HG02623 (cell line): Measurements from ENCODE around the gene SCD5.

Experiments used
- ATAC-seq: cut with Tn5 transposase; IDR thresholded peaks from one replicate; pipeline ENCODE4 v1.9.1; 2021; ENCODE audit warnings: moderate library complexity; ENCODE audit not compliant: unreplicated experiment

SCD5 gene

GRCh38 chr4:82774711-82775171, 23.9 kb downstream of the SCD5 start:
- no peak for ATAC-seq

DNA sequence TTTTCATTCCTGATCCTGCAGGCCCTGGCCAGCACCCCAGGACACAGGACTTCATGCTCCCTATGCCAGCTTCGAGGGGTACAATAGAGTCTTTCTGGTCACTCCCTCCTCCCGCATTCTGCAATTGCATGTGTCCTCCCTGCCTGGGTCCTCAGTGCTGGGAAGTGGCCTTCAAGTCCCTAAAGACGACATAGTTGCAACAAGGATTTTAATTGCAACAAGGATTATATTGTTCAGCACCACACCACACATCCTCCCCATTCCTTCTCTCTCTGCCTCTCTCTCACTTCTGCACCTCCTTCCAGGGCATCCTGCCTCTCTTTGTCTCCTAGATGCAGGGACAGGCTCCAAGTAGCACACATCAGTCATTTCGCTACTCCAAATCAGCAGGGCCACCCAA, 25.5 kb downstream of the SCD5 start:
- no peak for ATAC-seq

DNA sequence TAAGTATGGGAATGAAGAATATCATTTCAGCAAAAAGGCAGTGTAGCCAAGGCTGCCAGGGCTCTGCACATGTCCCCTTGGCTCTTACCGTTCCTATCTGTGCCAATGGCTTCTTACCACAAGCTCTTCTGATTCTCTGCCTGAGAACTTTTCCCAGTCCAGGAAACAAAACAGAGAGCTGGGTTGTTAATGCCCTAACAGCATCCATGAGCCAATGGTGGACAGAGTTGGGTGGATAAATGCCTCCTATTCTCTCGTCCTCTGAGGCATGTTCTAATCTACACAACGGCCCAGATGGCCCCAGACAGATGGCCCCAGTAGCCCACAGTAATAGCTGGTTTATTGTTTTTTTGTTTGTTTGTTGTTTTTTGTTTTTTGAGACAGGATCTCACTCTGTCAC, 28.0 kb downstream of the SCD5 start:
- no peak for ATAC-seq

DNA sequence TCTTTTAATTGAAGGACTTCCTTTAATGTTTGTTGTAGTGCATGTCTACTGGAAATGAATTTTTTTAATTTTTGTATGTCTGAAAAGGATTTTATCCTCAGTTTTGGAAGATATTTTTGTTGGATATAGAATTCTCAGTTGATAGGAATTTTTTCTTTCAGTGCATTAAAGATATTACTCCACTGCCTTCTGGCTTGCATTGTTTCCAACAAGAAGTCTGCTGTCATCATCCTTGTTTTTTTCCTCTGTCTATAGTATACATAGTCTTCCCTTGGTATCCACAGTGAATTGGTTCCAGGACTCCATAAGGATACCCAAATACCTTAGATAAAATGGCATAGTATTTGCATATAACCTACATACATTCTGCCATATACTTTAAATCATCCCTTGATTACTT, 33.5 kb downstream of the SCD5 start:
- no peak for ATAC-seq

DNA sequence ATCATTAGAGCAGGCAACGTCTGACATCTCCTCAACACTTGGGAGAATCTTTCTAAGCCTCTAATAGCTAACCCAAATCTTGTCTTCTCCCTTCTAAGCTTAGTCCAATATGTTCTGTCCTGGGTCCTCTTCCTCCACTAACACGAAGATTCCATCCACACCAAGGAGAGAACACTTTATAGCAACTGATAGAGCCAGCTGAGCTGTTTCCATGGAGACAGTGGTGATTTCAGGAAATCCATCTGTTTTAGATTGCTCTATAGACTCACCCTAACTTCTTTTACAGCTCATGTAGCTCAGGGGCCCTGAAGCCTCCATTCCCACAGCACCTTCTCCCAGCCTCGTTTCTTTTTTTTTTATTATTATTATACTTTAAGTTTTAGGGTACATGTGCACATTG, 37.4 kb downstream of the SCD5 start:
- no peak for ATAC-seq

DNA sequence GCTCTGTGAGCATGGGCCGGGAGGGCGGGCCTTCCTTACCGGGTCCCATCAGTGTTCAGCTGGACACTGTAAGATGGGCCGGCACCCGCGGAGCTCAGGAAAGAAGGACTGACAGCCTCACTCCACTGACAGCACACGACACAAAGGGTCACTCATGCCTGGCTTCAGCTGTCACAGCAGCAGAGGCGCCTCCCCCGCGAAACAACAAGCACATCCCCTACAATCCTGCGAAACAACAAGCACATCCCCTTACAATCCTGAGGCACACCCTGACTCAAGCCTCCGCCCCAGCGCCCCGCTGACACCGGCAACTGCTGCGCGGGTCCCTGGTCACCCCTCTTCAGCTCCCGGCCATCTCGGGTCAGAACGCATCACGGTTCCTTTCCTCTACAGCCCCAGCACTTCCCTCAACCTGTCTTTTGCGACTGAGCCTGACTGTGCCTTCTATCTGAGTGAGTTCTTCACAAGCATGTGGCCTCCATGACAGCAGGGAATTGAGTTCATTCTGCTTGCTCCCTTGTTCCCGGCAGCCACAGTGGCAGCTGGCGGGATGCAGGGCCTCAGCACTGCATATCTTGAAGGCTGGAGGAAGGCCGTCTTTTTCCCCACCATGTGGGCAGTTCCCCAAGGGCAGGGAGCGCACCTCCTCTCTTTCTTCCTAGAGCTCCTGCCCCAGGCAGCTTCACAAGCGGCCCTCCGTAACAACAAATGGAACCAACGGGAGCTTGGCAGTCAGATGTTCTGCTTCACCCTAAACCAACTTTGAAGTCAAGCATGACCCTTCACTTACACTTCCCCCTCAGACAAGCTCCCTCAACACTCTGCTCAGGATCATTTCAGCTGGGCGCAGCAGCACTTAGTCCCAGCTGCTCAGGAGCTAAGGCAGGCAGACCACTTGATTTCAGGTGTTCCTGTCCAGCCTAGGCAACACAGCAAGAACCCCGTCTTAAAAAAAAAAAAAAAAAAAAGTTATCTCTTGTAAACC, 39.6 kb downstream of the SCD5 start:
- no peak for ATAC-seq

DNA sequence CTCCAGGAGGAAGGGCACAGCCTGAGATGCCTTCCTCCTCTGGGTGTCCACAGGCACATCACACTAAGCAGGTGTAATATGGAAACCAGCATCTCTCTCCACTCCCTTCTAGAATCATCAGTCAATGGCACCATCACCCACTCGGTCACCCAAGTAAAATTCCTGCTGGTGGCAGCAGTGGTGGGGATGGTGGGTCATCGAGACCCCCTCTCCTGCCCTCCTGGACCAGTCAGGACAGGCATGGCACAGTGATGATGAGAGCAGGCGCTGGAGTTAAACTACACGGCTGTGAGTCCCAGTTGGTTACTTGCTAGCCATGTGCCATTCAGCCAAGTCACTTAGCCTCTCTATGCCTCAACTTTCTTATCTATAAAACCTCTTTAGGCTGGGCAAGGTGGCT, 42.5 kb downstream of the SCD5 start:
- no peak for ATAC-seq

GRCh38 chr4:82755650-82756049, 42.9 kb downstream of the SCD5 start:
- ATAC-seq = no peak

DNA sequence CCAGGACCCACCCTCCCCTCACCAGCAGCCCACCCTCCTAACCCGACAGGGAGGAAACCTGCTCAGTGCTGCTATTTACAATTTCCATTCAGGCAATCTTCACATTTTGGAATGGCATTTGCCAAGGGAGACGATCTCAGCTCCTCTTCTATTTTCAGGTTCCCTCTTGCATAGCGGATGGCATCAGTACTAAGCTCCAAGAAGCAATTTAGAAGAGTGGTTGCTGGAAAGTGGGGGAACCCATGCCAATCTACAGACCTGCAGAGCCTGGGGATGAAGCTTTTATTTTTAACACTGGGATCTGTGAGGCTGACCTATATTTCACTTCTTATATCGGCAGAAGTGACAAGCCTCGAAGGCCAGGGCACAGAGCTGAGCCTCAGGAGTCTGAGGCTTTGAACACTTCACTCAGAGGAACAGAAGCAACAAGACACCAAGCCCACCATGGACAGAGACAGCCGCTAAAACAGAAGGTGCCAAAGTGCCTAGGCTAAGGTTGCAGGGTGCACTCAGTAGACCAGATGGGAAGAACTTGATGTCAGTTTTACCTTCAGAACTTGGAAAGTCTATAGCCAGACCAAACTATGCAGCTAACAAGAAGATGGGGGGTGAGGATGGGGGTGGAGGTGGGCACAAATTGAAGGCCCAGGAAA, 44.0 kb downstream of the SCD5 start:
- ATAC-seq = no peak

DNA sequence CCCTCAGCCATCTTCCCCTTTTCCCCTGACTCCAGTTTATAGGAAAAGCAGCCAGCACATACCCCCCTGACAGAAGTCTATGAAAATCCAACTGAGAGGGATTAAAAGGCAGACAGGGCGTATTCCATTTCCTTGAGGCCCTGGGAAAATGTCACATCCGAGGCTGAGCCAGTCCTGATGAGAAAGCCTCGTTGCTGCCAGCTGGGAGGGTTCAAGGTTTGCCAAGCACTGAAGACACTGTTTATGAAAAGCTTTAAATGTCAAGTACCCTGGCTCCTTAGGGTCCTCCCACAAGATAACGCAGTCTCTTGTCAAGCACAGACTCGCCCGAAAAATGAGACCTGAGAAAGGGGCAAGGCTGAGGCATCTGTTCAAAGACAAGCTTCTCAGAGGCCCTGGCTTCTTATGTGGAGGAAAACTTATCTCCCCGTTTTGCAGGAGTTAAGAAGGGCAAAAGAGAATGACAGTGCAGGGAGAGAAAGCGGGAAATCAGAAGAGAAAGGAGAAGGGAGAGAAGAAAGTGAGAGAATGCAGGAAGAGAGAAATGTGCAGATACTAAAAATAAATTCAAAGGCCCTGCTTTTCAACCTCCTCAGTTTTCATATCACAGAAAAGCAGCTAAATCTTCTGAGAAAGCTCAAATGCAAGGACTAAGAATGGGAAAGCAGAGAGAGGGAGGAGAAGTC, 44.7 kb downstream of the SCD5 start:
- ATAC-seq = no peak

GRCh38 chr4:82753238-82753637, 45.4 kb downstream of the SCD5 start:
- ATAC-seq = no peak

GRCh38 chr4:82748810-82749470, 49.7 kb downstream of the SCD5 start:
- no peak for ATAC-seq

DNA sequence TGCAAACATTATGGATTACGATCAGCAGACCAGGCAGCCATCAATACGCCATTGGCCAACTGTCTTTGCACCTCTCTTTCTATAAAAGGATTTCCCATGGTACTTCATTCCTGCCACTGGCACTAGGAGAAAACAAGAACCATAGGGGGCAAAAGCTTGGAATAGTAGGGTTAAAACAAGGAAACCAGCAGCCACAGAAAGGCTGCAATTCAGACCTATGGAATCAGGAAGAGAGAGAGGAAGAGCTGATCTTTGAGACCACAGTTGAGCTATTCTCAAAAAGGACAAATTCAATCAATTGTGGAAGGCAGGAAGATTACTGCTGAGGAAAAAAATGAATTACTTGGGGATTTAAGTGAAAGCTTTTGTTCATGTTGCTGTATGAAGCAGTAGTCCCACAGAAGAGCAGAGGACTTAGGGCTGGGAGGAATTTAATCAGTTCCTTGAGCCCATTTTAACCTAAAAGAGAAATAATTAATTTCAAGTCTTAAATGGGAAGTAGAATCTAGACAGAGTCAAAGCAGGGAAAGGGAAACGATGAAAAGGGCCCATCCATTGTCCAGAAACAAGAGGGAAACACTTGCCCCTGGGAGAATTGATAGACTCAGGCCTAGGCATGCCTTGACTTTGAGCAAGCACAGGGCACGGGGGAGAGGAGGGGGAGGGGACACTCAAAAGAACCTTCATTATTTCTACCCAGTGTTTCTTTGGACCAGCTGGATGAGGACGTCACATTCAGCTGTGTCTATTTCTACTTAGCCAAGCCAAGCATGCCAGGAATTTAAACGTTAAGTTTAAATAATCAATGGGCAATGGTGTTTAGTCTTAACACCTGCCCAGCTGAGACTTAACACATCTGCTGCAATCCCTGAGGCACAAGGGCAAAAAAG, 50.7 kb downstream of the SCD5 start:
- ATAC-seq = no peak

DNA sequence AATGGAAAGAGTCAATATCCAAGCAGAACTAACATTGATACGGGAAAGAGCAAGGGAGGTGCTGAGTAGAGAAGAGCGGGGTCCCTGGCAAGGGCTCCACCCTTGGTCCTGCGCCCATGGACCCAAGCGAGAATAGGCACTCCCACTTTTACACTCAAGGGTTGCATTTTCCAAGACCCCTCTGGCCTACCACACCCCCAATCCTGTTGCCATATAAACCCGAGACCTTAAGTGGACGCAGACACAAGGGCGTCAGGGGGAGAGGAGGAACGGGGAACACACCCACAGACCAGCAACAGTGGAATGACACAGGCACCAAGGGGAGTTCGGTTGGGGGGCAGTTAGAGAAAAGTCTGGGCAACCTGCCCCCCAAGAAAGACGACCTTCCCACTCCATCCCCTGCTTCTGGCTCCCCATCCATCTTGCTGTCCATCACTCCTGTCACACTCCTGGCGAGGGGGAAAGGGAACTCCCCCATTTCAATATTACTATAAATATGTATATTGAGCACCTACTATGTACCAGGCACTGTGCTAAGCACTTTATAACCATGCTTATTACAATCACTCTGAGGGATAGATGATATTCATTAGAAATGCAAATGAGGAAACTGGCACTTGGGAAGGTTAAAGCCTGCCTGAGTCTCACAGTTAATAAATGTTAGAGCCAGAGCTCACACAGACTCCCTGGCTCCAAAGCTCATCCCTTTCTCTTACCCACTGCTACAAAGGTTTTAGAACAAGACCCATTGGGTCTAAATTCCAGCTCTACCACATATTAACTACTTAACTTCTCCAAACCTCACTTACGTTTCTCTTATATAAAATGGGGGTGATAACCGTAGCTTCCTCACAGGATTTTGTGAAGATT, 51.7 kb downstream of the SCD5 start:
- ATAC-seq = no peak

GRCh38 chr4:82745173-82745842, 53.3 kb downstream of the SCD5 start:
- no peak for ATAC-seq

DNA sequence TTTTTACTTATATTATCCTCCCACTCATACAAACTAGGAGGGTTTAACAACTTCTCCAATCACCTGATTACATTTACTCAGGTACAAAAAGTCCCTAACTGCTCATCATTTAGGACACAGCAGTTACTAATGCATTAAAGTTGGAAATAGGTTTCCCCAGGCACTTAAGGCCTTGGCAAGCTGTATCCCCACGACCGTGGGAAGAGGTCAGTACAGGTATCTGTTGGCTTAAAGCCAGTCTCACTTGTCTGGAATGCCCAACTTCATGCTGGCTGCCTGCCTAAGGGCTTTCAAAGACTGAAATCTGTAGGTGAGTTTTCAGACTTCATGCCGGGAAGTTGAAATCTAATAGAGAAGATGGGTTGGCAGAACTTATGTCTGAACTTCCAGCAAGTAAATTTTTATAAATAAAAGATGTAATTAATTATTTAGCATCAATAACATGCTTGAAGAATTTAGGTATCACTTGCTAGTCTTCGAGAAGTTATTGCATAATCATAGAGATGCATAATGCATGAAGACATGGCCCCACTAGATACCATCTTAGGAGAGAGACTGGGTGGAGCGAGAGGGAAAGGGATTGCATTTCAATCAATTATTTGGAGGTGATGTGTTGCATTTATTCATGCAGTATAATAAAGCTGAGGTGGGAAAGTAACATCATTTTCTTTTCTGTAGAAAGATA, 54.2 kb downstream of the SCD5 start:
- no peak for ATAC-seq

DNA sequence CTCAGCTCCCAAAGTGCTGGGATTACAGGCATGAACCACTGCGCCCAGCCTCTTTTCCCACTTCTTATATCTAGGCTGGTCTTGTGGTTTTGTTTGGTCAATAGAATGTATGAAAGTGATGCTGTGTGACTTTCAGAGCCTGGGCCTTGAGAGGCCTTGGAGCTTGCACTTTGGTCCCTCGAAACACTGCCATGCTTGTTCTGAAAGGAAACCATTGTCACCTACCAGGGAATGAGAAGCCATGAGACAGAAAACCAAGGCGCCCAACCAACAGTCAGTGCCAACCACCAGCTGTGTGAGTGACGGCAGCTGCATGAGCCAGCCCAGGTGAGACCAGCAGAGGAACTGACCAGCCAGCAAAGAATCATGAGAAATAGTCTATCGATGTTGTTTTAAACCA, 57.4 kb downstream of the SCD5 start:
- ATAC-seq = no peak
